ENCODE measurements around the gene AP3B2.
"Not testable (repeated sequence)": the region's sequence is repeated elsewhere in the genome, so short reads cannot be mapped to it uniquely, and the experiment has no call there.

- TF ChIP-seq CTCF (IDR thresholded peaks at IDR 0.05; ENCODE audit: borderline replicate concordance, extremely low read depth, low read length, poor library complexity, severe bottlenecking); EZH2 (IDR thresholded peaks at IDR 0.05; ENCODE audit: borderline replicate concordance, low read depth, low read length, severe bottlenecking): not testable (repeated sequence)
These were observed 64.5 kb downstream of the AP3B2 start for GRCh38 chr15:82644967-82645852.
